ENCODE data around the gene FBXO34.

Gene FBXO34

GRCh38 chr14:55347748-55348147 is 76.5 kb downstream of the FBXO34 start:
- no peak overlapping the region for H3K27ac ChIP-seq
- H3K4me1 ChIP-seq: peaks cover 11% of the 10 kb centered on the region

GRCh38 chr14:55348766-55349453 is 77.7 kb downstream of the FBXO34 start:
- Histone ChIP-seq H3K4me2 (ENCODE audit: low read length) (no peak overlapping the region), H3K27ac (no peak overlapping the region), H3K79me2 (peaks cover 6% of the 10 kb centered on the region), H3K4me1 (peaks cover 6% of the 10 kb centered on the region), H3K36me3 (ENCODE audit: control insufficient read depth, insufficient read depth, low read length) (no peaks in the 10 kb centered on the region), H3K4me3 (ENCODE audit: low read depth, low read length) (no peak overlapping the region), H3K9ac (no peak overlapping the region), H2AFZ (no peak overlapping the region), H3K27me3 (ENCODE audit: control insufficient read depth, insufficient read depth, low read length) (no peaks in the 10 kb centered on the region), H3K9me3 (ENCODE audit: control insufficient read depth, low read length) (no peaks in the 10 kb centered on the region)
- TF ChIP-seq CTCF (IDR thresholded peaks at IDR 0.05): no peak

More at GRCh38 chr14:55347748-55348147, 76.5 kb downstream of the FBXO34 start:
- H3K27me3 ChIP-seq (ENCODE audit: control insufficient read depth, insufficient read depth, low read length): no peaks in the 10 kb centered on the region
- no peak for TF ChIP-seq CTCF (IDR thresholded peaks at IDR 0.05)
- peaks cover 6% of the 10 kb centered on the region for H3K79me2 ChIP-seq
- no peak overlapping the region for H3K4me2 ChIP-seq (ENCODE audit: low read length)
- no peak overlapping the region for H3K4me3 ChIP-seq (ENCODE audit: low read depth, low read length)
- H3K9ac ChIP-seq: no peak overlapping the region
- H3K36me3 ChIP-seq (ENCODE audit: control insufficient read depth, insufficient read depth, low read length): no peaks in the 10 kb centered on the region
- H2AFZ ChIP-seq: no peak overlapping the region
- H3K9me3 ChIP-seq (ENCODE audit: control insufficient read depth, low read length): no peaks in the 10 kb centered on the region

- H3K4me1 ChIP-seq: peaks cover 6% of the 10 kb centered on the region
- no peak overlapping the region for H3K27ac ChIP-seq
Observed at GRCh38 chr14:55349565-55349964, 78.3 kb downstream of the FBXO34 start.

GRCh38 chr14:55350461-55350860 is 79.2 kb downstream of the FBXO34 start:
- Histone ChIP-seq H3K4me2 (ENCODE audit: low read length) (no peak overlapping the region), H3K4me3 (ENCODE audit: low read depth, low read length) (no peak overlapping the region), H3K27me3 (ENCODE audit: control insufficient read depth, insufficient read depth, low read length) (no peaks in the 10 kb centered on the region), H3K9ac (no peak overlapping the region), H3K4me1 (peaks cover 6% of the 10 kb centered on the region), H3K79me2 (no peaks in the 10 kb centered on the region), H3K27ac (no peak overlapping the region), H2AFZ (no peak overlapping the region), H3K9me3 (ENCODE audit: control insufficient read depth, low read length) (no peaks in the 10 kb centered on the region), H3K36me3 (ENCODE audit: control insufficient read depth, insufficient read depth, low read length) (no peaks in the 10 kb centered on the region)
- no peak for TF ChIP-seq CTCF (IDR thresholded peaks at IDR 0.05)

More at GRCh38 chr14:55349565-55349964, 78.3 kb downstream of the FBXO34 start:
- H3K9ac ChIP-seq: no peak overlapping the region
- no peaks in the 10 kb centered on the region for H3K36me3 ChIP-seq (ENCODE audit: control insufficient read depth, insufficient read depth, low read length)
- no peak overlapping the region for H3K4me2 ChIP-seq (ENCODE audit: low read length)
- no peaks in the 10 kb centered on the region for H3K9me3 ChIP-seq (ENCODE audit: control insufficient read depth, low read length)
- H3K4me3 ChIP-seq (ENCODE audit: low read depth, low read length): no peak overlapping the region
- no peak for TF ChIP-seq CTCF (IDR thresholded peaks at IDR 0.05)
- no peak overlapping the region for H2AFZ ChIP-seq
- no peaks in the 10 kb centered on the region for H3K27me3 ChIP-seq (ENCODE audit: control insufficient read depth, insufficient read depth, low read length)
- H3K79me2 ChIP-seq: peaks cover 6% of the 10 kb centered on the region

GRCh38 chr14:55351111-55351510 is 79.9 kb downstream of the FBXO34 start:
- H3K27me3 ChIP-seq (ENCODE audit: control insufficient read depth, insufficient read depth, low read length): no peaks in the 10 kb centered on the region
- no peaks in the 10 kb centered on the region for H3K79me2 ChIP-seq
- H3K4me1 ChIP-seq: peaks cover 6% of the 10 kb centered on the region
- no peak overlapping the region for H2AFZ ChIP-seq
- H3K9ac ChIP-seq: no peak overlapping the region
- no peaks in the 10 kb centered on the region for H3K36me3 ChIP-seq (ENCODE audit: control insufficient read depth, insufficient read depth, low read length)
- no peaks in the 10 kb centered on the region for H3K9me3 ChIP-seq (ENCODE audit: control insufficient read depth, low read length)
- H3K4me3 ChIP-seq (ENCODE audit: low read depth, low read length): no peak overlapping the region
- H3K27ac ChIP-seq: no peak overlapping the region
- no peak for TF ChIP-seq CTCF (IDR thresholded peaks at IDR 0.05)
- no peak overlapping the region for H3K4me2 ChIP-seq (ENCODE audit: low read length)

Data from parathyroid adenoma (tissue), 2 donors.